ENCODE results near the gene HYCC2. TPM values are rescaled to one million over a fixed set of nuclear protein-coding genes. Genes with fewer than 3 reads are reported as not detected.

HYCC2 gene
- total RNA-seq, 1 donor from 2014 or later = 21.8 TPM

DNA sequence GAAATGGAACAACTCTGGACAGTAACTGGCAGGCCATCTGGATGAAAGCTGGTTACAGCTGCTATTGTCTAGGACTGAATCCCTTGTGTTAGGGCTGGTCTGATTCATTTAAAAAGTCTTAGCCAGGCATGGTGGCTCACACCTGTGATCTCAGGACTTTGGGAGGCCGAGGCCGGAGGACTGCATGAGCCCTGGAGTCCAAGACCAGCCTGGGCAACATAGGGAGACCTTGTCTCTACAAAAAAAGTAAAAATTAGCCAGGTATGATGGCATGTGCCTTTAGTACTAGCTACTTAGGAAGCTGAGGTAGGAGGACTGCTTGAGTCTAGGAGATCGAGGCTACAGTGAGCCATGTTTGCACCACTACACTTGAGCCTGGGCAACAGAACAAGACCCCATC is 29.0 kb upstream of the HYCC2 start:
- H3K36me3 ChIP-seq (ENCODE audit: insufficient read depth, low read length) = no peaks in the 10 kb centered on the region
- Mint-ChIP-seq H3K36me3 (ENCODE audit: low read depth, unreplicated experiment) (peaks cover 1% of the 10 kb centered on the region), H3K27me3 (ENCODE audit: low read depth, unreplicated experiment) (no peaks in the 10 kb centered on the region), H3K4me3 (ENCODE audit: unreplicated experiment) (no peak overlapping the region), H3K9me3 (ENCODE audit: unreplicated experiment) (no peaks in the 10 kb centered on the region), H3K27ac (ENCODE audit: unreplicated experiment) (no peak overlapping the region), H3K4me1 (ENCODE audit: low read depth, unreplicated experiment) (no peaks in the 10 kb centered on the region)
- no peaks in the 10 kb centered on the region for H4K20me1 ChIP-seq (ENCODE audit: insufficient read depth, low read length)
- H3K4me3 ChIP-seq (ENCODE audit: insufficient read depth, low read depth, low read length) = no peak overlapping the region
- H3K4me2 ChIP-seq (ENCODE audit: low read length) = no peak overlapping the region
- no peak overlapping the region for H2AFZ ChIP-seq (ENCODE audit: low read depth, low read length)
- no peaks in the 10 kb centered on the region for H3K27me3 ChIP-seq (ENCODE audit: insufficient read depth, low read length)
- no peak for DNase-seq (ENCODE audit: low read depth)
- H3K4me1 ChIP-seq (ENCODE audit: insufficient read depth, low read length) = no peaks in the 10 kb centered on the region
- no peaks in the 10 kb centered on the region for H3K79me2 ChIP-seq (ENCODE audit: insufficient read depth, low read length)
- no peaks in the 10 kb centered on the region for H3K9me3 ChIP-seq (ENCODE audit: insufficient read depth, low read depth, low read length)
- no peak overlapping the region for H3K9ac ChIP-seq (ENCODE audit: low read length)
- FAIRE-seq = no peak
- no peak overlapping the region for H3K27ac ChIP-seq (ENCODE audit: low read depth, low read length)
- TF ChIP-seq, protein P1, sequence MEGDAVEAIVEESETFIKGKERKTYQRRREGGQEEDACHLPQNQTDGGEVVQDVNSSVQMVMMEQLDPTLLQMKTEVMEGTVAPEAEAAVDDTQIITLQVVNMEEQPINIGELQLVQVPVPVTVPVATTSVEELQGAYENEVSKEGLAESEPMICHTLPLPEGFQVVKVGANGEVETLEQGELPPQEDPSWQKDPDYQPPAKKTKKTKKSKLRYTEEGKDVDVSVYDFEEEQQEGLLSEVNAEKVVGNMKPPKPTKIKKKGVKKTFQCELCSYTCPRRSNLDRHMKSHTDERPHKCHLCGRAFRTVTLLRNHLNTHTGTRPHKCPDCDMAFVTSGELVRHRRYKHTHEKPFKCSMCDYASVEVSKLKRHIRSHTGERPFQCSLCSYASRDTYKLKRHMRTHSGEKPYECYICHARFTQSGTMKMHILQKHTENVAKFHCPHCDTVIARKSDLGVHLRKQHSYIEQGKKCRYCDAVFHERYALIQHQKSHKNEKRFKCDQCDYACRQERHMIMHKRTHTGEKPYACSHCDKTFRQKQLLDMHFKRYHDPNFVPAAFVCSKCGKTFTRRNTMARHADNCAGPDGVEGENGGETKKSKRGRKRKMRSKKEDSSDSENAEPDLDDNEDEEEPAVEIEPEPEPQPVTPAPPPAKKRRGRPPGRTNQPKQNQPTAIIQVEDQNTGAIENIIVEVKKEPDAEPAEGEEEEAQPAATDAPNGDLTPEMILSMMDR (IDR thresholded peaks at IDR 0.05; ENCODE audit: insufficient read depth, low read depth, low read length) = no peak
- no peak for TF ChIP-seq EZH2 (IDR thresholded peaks at IDR 0.05; ENCODE audit: insufficient read depth, low read length)

GRCh38 chr2:201093573-201093972 is 22.1 kb upstream of the HYCC2 start:
- H2AFZ ChIP-seq (ENCODE audit: low read depth, low read length) = no peak overlapping the region
- DNase-seq (ENCODE audit: low read depth) = no peak
- no peaks in the 10 kb centered on the region for H3K4me1 ChIP-seq (ENCODE audit: insufficient read depth, low read length)
- H3K4me3 Mint-ChIP-seq (ENCODE audit: unreplicated experiment) = no peak overlapping the region
- H3K27me3 Mint-ChIP-seq (ENCODE audit: low read depth, unreplicated experiment) = no peaks in the 10 kb centered on the region
- no peaks in the 10 kb centered on the region for H3K36me3 ChIP-seq (ENCODE audit: insufficient read depth, low read length)
- H3K36me3 Mint-ChIP-seq (ENCODE audit: low read depth, unreplicated experiment) = peaks cover 2% of the 10 kb centered on the region
- no peaks in the 10 kb centered on the region for H3K9me3 ChIP-seq (ENCODE audit: insufficient read depth, low read depth, low read length)
- H3K4me2 ChIP-seq (ENCODE audit: low read length) = no peak overlapping the region
- no peaks in the 10 kb centered on the region for H3K79me2 ChIP-seq (ENCODE audit: insufficient read depth, low read length)
- no peak overlapping the region for H3K27ac ChIP-seq (ENCODE audit: low read depth, low read length)
- no peak overlapping the region for H3K4me3 ChIP-seq (ENCODE audit: insufficient read depth, low read depth, low read length)
- no peaks in the 10 kb centered on the region for H3K4me1 Mint-ChIP-seq (ENCODE audit: low read depth, unreplicated experiment)
- FAIRE-seq = no peak
- no peak overlapping the region for H3K9ac ChIP-seq (ENCODE audit: low read length)
- no peak overlapping the region for H3K27ac Mint-ChIP-seq (ENCODE audit: unreplicated experiment)
- H4K20me1 ChIP-seq (ENCODE audit: insufficient read depth, low read length) = no peaks in the 10 kb centered on the region
- H3K9me3 Mint-ChIP-seq (ENCODE audit: unreplicated experiment) = no peaks in the 10 kb centered on the region
- TF ChIP-seq, protein P1 (IDR thresholded peaks at IDR 0.05; ENCODE audit: insufficient read depth, low read depth, low read length) = no peak
- no peak for TF ChIP-seq EZH2 (IDR thresholded peaks at IDR 0.05; ENCODE audit: insufficient read depth, low read length)
- H3K27me3 ChIP-seq (ENCODE audit: insufficient read depth, low read length) = no peaks in the 10 kb centered on the region

DNA sequence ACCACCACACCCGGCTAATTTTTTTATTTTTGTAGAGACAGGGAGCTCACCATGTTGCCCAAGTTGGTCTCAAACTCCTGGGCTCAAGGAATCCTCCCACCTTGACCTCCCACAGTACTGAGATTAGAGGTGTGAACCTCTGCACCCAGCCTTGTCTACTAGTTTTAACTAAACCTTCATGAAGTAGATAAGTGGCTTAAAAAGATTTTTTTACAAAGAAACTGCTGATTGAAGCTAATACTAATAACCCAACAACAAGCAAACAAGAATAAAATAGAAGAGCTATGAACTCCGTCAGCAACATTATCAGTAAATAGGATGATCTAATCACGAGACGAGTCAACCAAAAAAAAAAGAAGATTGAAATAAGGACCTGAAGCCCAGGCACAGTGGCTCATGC is 19.1 kb upstream of the HYCC2 start:
- Mint-ChIP-seq H3K4me1 (ENCODE audit: low read depth, unreplicated experiment) (no peaks in the 10 kb centered on the region), H3K9me3 (ENCODE audit: unreplicated experiment) (no peaks in the 10 kb centered on the region), H3K4me3 (ENCODE audit: unreplicated experiment) (no peak overlapping the region), H3K27me3 (ENCODE audit: low read depth, unreplicated experiment) (no peaks in the 10 kb centered on the region), H3K27ac (ENCODE audit: unreplicated experiment) (no peak overlapping the region), H3K36me3 (ENCODE audit: low read depth, unreplicated experiment) (peaks cover 9% of the 10 kb centered on the region)
- Histone ChIP-seq H3K36me3 (ENCODE audit: insufficient read depth, low read length) (no peaks in the 10 kb centered on the region), H2AFZ (ENCODE audit: low read depth, low read length) (no peak overlapping the region), H3K9me3 (ENCODE audit: insufficient read depth, low read depth, low read length) (no peaks in the 10 kb centered on the region), H4K20me1 (ENCODE audit: insufficient read depth, low read length) (no peaks in the 10 kb centered on the region), H3K4me2 (ENCODE audit: low read length) (no peak overlapping the region), H3K27ac (ENCODE audit: low read depth, low read length) (no peak overlapping the region), H3K27me3 (ENCODE audit: insufficient read depth, low read length) (no peaks in the 10 kb centered on the region), H3K9ac (ENCODE audit: low read length) (no peak overlapping the region), H3K79me2 (ENCODE audit: insufficient read depth, low read length) (no peaks in the 10 kb centered on the region), H3K4me1 (ENCODE audit: insufficient read depth, low read length) (no peaks in the 10 kb centered on the region), H3K4me3 (ENCODE audit: insufficient read depth, low read depth, low read length) (no peak overlapping the region)
- DNase-seq (ENCODE audit: low read depth) (no peak), FAIRE-seq (no peak)
- TF ChIP-seq, protein P1 (IDR thresholded peaks at IDR 0.05; ENCODE audit: insufficient read depth, low read depth, low read length) = no peak
- no peak for TF ChIP-seq EZH2 (IDR thresholded peaks at IDR 0.05; ENCODE audit: insufficient read depth, low read length)

Measured in astrocyte (in vitro differentiated cells and primary cell).